H1 (cell line): Measurements from ENCODE around the gene NLRP8. TPM values are rescaled to one million over a fixed set of nuclear protein-coding genes. Genes with fewer than 3 reads are reported as not detected.

Experiments
- CTCF ChIA-PET: fragments of 300-600 bp; sonication (Branson Sonifier 250); formaldehyde crosslinking; loops from one replicate; lab custom pipeline; 2021; ENCODE audit not compliant: partially characterized antibody; lab: Charles Lee
- POLR2A ChIA-PET: fragments of 300-600 bp; sonication (Branson Sonifier 250); formaldehyde crosslinking; loops from one replicate; lab custom pipeline; 2021; ENCODE audit warnings: inconsistent platforms; ENCODE audit not compliant: partially characterized antibody; lab: Charles Lee
- DNase-seq, 2 experiments: peaks; one replicate each; pipeline versions ENCODE4 v3.0.0 to v3.0.0-alpha.2; 2010 to 2022; ENCODE audit warnings: low spot score in 2 of 2, low read depth in 1 of 2, mixed read lengths in 1 of 2
- FAIRE-seq: peaks from 2 replicates; lab custom pipeline; 2011; peaks lifted over from hg19 to GRCh38; lab: Jason Lieb, UNC
- H2AFZ ChIP-seq: 2 replicates; pipeline ENCODE4 v1.8.1; 2012; ENCODE audit warnings: low read length, inconsistent platforms
- H2AK5ac ChIP-seq: 2 replicates; pipeline ENCODE4 v1.6.1; 2013; ENCODE audit warnings: low read depth, low read length
- H2BK120ac ChIP-seq: replicated peaks from 2 replicates; pipeline ENCODE3; 2013; ENCODE audit warnings: low read depth, low read length, inconsistent platforms
- H2BK12ac ChIP-seq: 2 replicates; pipeline ENCODE4 v1.6.1; 2013; ENCODE audit warnings: low read depth, low read length
- H2BK15ac ChIP-seq: 2 replicates; pipeline ENCODE4 v1.6.1; 2013; ENCODE audit warnings: low read length
- H2BK20ac ChIP-seq: 2 replicates; pipeline ENCODE4 v1.6.1; 2013; ENCODE audit warnings: low read length
- H2BK5ac ChIP-seq: 2 replicates; pipeline ENCODE4 v1.6.1; 2013; ENCODE audit warnings: low read depth, low read length
- H3K14ac ChIP-seq: 2 replicates; pipeline ENCODE4 v1.6.1; 2013; ENCODE audit warnings: inconsistent platforms; ENCODE audit not compliant: insufficient read length
- H3K18ac ChIP-seq: 2 replicates; pipeline ENCODE4 v1.6.1; 2013; ENCODE audit warnings: low read length; ENCODE audit errors: extremely low read depth
- H3K23ac ChIP-seq: 2 replicates; pipeline ENCODE4 v1.6.1; 2013; ENCODE audit warnings: inconsistent platforms; ENCODE audit not compliant: insufficient read length
- H3K23me2 ChIP-seq: 2 replicates; pipeline ENCODE4 v1.6.1; 2013; ENCODE audit warnings: low read depth, low read length
- H3K27ac ChIP-seq: 2 replicates; pipeline ENCODE4 v1.6.1; 2011; ENCODE audit warnings: low read depth, low read length, inconsistent platforms
- H3K27me3 ChIP-seq, 4 experiments: replicated peaks in 1 of 4; 1 replicate in 1 of 4; 2 replicates in 3 of 4; pipeline versions ENCODE4 v1.6.1 to v1.8.1; 2011 to 2013; ENCODE audit warnings: low read length in 3 of 4, mild to moderate bottlenecking in 3 of 4, inconsistent platforms in 2 of 4, mixed read lengths in 2 of 4, moderate library complexity in 1 of 4; ENCODE audit not compliant: control insufficient read depth in 3 of 4, insufficient read depth in 3 of 4; ENCODE audit errors: extremely low read depth in 1 of 4
- H3K36me3 ChIP-seq, 4 experiments: 2 replicates each; pipeline versions ENCODE4 v1.6.1 to v1.8.1; 2011 to 2013; ENCODE audit warnings: mild to moderate bottlenecking in 4 of 4, low read length in 3 of 4, moderate library complexity in 2 of 4, control low read depth in 1 of 4, inconsistent platforms in 1 of 4; ENCODE audit not compliant: insufficient read depth in 4 of 4, control insufficient read depth in 2 of 4
- H3K4ac ChIP-seq: replicated peaks from 2 replicates; pipeline ENCODE3; 2013; ENCODE audit warnings: low read length, low read depth, mixed read lengths, inconsistent platforms; ENCODE audit not compliant: insufficient read length
- H3K4me1 ChIP-seq, 4 experiments: replicated peaks in 1 of 4; 1 replicate in 1 of 4; 2 replicates in 3 of 4; pipeline versions ENCODE4 v1.6.1 to v1.8.1; 2011 to 2013; ENCODE audit warnings: low read length in 3 of 4, inconsistent platforms in 2 of 4, mixed read lengths in 1 of 4; ENCODE audit not compliant: insufficient read depth in 4 of 4, control insufficient read depth in 3 of 4
- H3K4me2 ChIP-seq, 2 experiments: 2 replicates each; pipeline versions ENCODE4 v1.6.1 to v1.8.1; 2011 to 2013; ENCODE audit warnings: low read depth in 2 of 2, low read length in 2 of 2, control low read depth in 1 of 2, inconsistent platforms in 1 of 2, mild to moderate bottlenecking in 1 of 2; ENCODE audit not compliant: insufficient read depth in 1 of 2
- H3K4me3 ChIP-seq, 4 experiments: fragments of 200-600, 300-600 bp in 1 of 4; sonication (generic), shearing (Covaris generic), sonication (Bioruptor Twin) in 1 of 4; 2 replicates each; pipeline versions ENCODE4 v1.5.1 to v1.8.1; 2011 to 2016; ENCODE audit warnings: low read length in 4 of 4, low read depth in 3 of 4, control low read depth in 2 of 4, inconsistent platforms in 2 of 4, mild to moderate bottlenecking in 2 of 4, mixed read lengths in 1 of 4, moderate library complexity in 1 of 4; ENCODE audit not compliant: insufficient read depth in 2 of 4; ENCODE audit errors: extremely low read depth in 1 of 4
- H3K56ac ChIP-seq: replicated peaks from 2 replicates; pipeline ENCODE3; 2013; ENCODE audit warnings: low read depth, mild to moderate bottlenecking, mixed read lengths, low read length, inconsistent platforms; ENCODE audit not compliant: insufficient read length
- H3K79me1 ChIP-seq: 2 replicates; pipeline ENCODE4 v1.6.1; 2013; ENCODE audit warnings: low read depth, low read length, control low read depth
- H3K79me2 ChIP-seq, 2 experiments: 2 replicates each; pipeline versions ENCODE4 v1.6.1 to v1.8.1; 2012 to 2013; ENCODE audit warnings: low read length in 2 of 2, mild to moderate bottlenecking in 2 of 2, inconsistent platforms in 1 of 2; ENCODE audit not compliant: insufficient read depth in 2 of 2, control insufficient read depth in 1 of 2
- H3K9ac ChIP-seq, 4 experiments: replicated peaks in 1 of 4; 1 replicate in 1 of 4; 2 replicates in 3 of 4; pipeline versions ENCODE4 v1.6.1 to v1.8.1; 2011 to 2013; ENCODE audit warnings: low read depth in 3 of 4, low read length in 3 of 4, control low read depth in 2 of 4, mild to moderate bottlenecking in 2 of 4, moderate library complexity in 2 of 4, inconsistent platforms in 1 of 4; ENCODE audit errors: extremely low read depth in 1 of 4
- H3K9me3 ChIP-seq, 2 experiments: 2 replicates each; pipeline versions ENCODE4 v1.6.1 to v1.8.1; 2012 to 2013; ENCODE audit warnings: mild to moderate bottlenecking in 2 of 2, moderate library complexity in 2 of 2, control low read depth in 1 of 2, inconsistent platforms in 1 of 2, low read depth in 1 of 2, low read length in 1 of 2, mixed read lengths in 1 of 2; ENCODE audit not compliant: insufficient read depth in 2 of 2
- H4K20me1 ChIP-seq, 2 experiments: replicated peaks in 1 of 2; 2 replicates each; pipeline versions ENCODE3 to v1.8.1; 2011 to 2013; ENCODE audit warnings: inconsistent platforms in 2 of 2, low read length in 2 of 2, mild to moderate bottlenecking in 1 of 2; ENCODE audit not compliant: insufficient read depth in 2 of 2, control insufficient read depth in 1 of 2
- H4K5ac ChIP-seq: 2 replicates; pipeline ENCODE4 v1.6.1; 2013; ENCODE audit warnings: low read length, low read depth, mixed read lengths, inconsistent platforms; ENCODE audit not compliant: insufficient read length
- H4K8ac ChIP-seq: 2 replicates; pipeline ENCODE4 v1.8.0; 2013; ENCODE audit warnings: mild to moderate bottlenecking, moderate library complexity, low read length, inconsistent platforms; ENCODE audit not compliant: insufficient read depth; ENCODE audit errors: extremely low read depth
- H4K91ac ChIP-seq: replicated peaks from 2 replicates; pipeline ENCODE3; 2013; ENCODE audit warnings: low read length, mixed read lengths, inconsistent platforms; ENCODE audit not compliant: insufficient read length
- CREB1 ChIP-seq: IDR thresholded peaks from 2 replicates; pipeline ENCODE4 v1.6.1; 2012; ENCODE audit warnings: inconsistent platforms
- HDAC2 ChIP-seq, 2 experiments: fragments of 300-600 bp in 1 of 2; sonication (generic) in 1 of 2; IDR thresholded peaks; 2 replicates each; pipeline ENCODE4 v1.6.1; 2011 to 2012; ENCODE audit warnings: low read depth in 2 of 2, low read length in 2 of 2, mild to moderate bottlenecking in 2 of 2, moderate library complexity in 2 of 2, borderline replicate concordance in 1 of 2, inconsistent platforms in 1 of 2
- KDM1A ChIP-seq: fragments of 200-600, 300-600 bp; sonication (generic); IDR thresholded peaks from 2 replicates; pipeline ENCODE4 v1.7.1; 2016; ENCODE audit warnings: mild to moderate bottlenecking, low read length, borderline replicate concordance
- NANOG ChIP-seq: IDR thresholded peaks from 2 replicates; pipeline ENCODE4 v1.6.1; 2011; ENCODE audit warnings: low read length, low read depth, mild to moderate bottlenecking, inconsistent platforms; ENCODE audit not compliant: insufficient read depth, poor library complexity, severe bottlenecking
- SIRT6 ChIP-seq: IDR thresholded peaks from one replicate; pipeline ENCODE4 v1.7.1; 2012; ENCODE audit warnings: low read length, inconsistent platforms
- WGBS, 2 experiments: shearing (Covaris generic) in 1 of 2; methylation state at CpG; one replicate each; pipeline versions ENCODE4 v1.1.6 to v1.1.7; 2013 to 2015; ENCODE audit warnings: low lambda C conversion rate in 2 of 2, mixed read lengths in 2 of 2, inconsistent platforms in 1 of 2, low coverage in 1 of 2, missing lambda C conversion rate in 1 of 2; ENCODE audit not compliant: insufficient replicate concordance in 2 of 2, insufficient coverage in 1 of 2, insufficient read length in 1 of 2; ENCODE audit errors: extremely low coverage in 1 of 2, missing lambda C conversion rate in 1 of 2; 5-methylcytosine and 5-hydroxymethylcytosine counted together
- polyA plus RNA-seq, 7 experiments: library from polyadenylated mRNA; depleted of rRNA in 3 of 7; stranded (reverse) in 5 of 7; unstranded in 2 of 7; fragments of >200 nt in 5 of 7; fragments of 200-250 nt in 2 of 7; gene quantifications; 1 replicate in 5 of 7; 2 replicates in 1 of 7; 4 replicates in 1 of 7; pipeline versions ENCODE4 v1.2.1 to v1.2.3, GENCODE V29; 2011 to 2013; ENCODE audit warnings: missing spikeins in 2 of 7, mixed read lengths in 2 of 7
- total RNA-seq: library from RNA; stranded (reverse); fragmentation: NEBNext Ultra II Directional; extraction: Animal tissue kit (Norgen Biotek cat#: 25700); gene quantifications from 2 replicates; pipeline ENCODE4 v1.2.1, GENCODE V29; 2021

The NLRP8 gene
- total and polyA plus RNA-seq, 2 of the 8 experiments (the other 6 are each of a cell fraction or from before 2014, with no cell fraction given): not detected

DNA sequence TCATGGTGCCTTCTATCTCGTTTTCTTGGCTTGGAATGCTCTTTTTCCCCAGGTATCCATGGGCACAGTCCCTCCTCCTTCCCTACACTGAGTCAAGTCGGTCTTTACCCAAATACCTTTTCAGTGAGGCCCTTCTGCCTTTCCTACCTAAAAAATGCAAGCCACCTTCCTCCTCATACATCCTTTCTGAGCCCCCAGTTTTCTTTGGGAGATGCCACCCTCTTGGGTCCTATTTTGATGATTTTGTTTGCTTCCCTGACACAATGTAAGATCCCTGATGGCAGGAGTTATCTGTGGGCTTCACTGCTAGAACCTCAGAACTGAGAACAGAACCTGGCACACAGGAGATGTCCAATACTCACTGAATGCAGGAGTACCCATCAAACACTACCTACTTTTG is 37.8 kb upstream of the NLRP8 start:
- Histone ChIP-seq H2AFZ (no peak overlapping the region), H3K9me3 (peaks cover 79 to 85% of the 10 kb centered on the region in 2 experiments), H4K8ac (no peak overlapping the region), H4K91ac (no peak overlapping the region), H2BK5ac (no peak overlapping the region), H2BK12ac (no peak overlapping the region), H3K79me1 (no peaks in the 10 kb centered on the region), H3K27ac (no peak overlapping the region), H3K56ac (no peak overlapping the region), H3K4me3 (no peak overlapping the region), H3K18ac (no peak overlapping the region), H3K36me3 (no peaks in the 10 kb centered on the region), H2AK5ac (no peak overlapping the region), H2BK15ac (no peak overlapping the region), H3K79me2 (no peaks in the 10 kb centered on the region), H2BK120ac (no peak overlapping the region), H4K20me1 (no peaks in the 10 kb centered on the region), H3K4me1 (no peaks in the 10 kb centered on the region), H3K14ac (no peak overlapping the region), H2BK20ac (no peak overlapping the region), H3K9ac (no peak overlapping the region), H4K5ac (no peak overlapping the region), H3K23me2 (no peaks in the 10 kb centered on the region), H3K23ac (no peak overlapping the region), H3K4ac (no peak overlapping the region), H3K27me3 (no peaks in the 10 kb centered on the region), H3K4me2 (no peak overlapping the region)
- 59% methylated on average over 2 of the region's 2 CpGs; no CpG with 5 or more reads in 1 of the 2 experiments for WGBS, 2 experiments
- TF ChIP-seq KDM1A (no peak), CREB1 (no peak), SIRT6 (no peak), NANOG (no peak), HDAC2 (IDR thresholded peaks at IDR 0.05; ENCODE audit: borderline replicate concordance in 1 of 2, low read depth in 2 of 2, low read length in 2 of 2) (no peak)
- DNase-seq (no peak), FAIRE-seq (no peak)
- CTCF ChIA-PET: no interaction called here
- POLR2A ChIA-PET: interaction anchor here (0.7 kb wide), 1 partner anchor 944 kb away, joined by 3 read pairs; no protein-coding TSS in a partner anchor
